SU-DHL-6 (cell line): ENCODE measurements around the gene STK39.

Experiments used
- CTCF ChIP-seq: fragments of 200-600 bp; sonication (generic); IDR thresholded peaks from one replicate; pipeline ENCODE4 v1.5.1; 2017; ENCODE audit warnings: antibody characterized with exemption, mild to moderate bottlenecking, low read length, moderate library complexity; ENCODE audit not compliant: insufficient read depth, poor library complexity, severe bottlenecking
- EZH2phosphoT487 ChIP-seq: fragments of 200-600 bp; sonication (generic), shearing (Covaris generic); conservative IDR thresholded peaks from 2 replicates; pipeline ENCODE4 v1.6.1; 2018; ENCODE audit warnings: mild to moderate bottlenecking, antibody characterized with exemption, low read length, moderate library complexity, mixed read lengths

GRCh38 chr2:168030862-168031624, 216.4 kb downstream of the STK39 start:
- no peak for TF ChIP-seq CTCF
- no peak for TF ChIP-seq EZH2phosphoT487
